GM19035 (cell line): ENCODE data around the gene BANP.
"Not testable (repeated sequence)": the region's sequence is repeated elsewhere in the genome, so short reads cannot be mapped to it uniquely, and the experiment has no call there.

Experiments
- ATAC-seq: cut with Tn5 transposase; IDR thresholded peaks from one replicate; pipeline ENCODE4 v1.9.1; 2021; ENCODE audit not compliant: unreplicated experiment

BANP gene

GRCh38 chr16:88098731-88099562 lies 147.7 kb downstream of the BANP start:
- not testable (repeated sequence) for ATAC-seq

DNA sequence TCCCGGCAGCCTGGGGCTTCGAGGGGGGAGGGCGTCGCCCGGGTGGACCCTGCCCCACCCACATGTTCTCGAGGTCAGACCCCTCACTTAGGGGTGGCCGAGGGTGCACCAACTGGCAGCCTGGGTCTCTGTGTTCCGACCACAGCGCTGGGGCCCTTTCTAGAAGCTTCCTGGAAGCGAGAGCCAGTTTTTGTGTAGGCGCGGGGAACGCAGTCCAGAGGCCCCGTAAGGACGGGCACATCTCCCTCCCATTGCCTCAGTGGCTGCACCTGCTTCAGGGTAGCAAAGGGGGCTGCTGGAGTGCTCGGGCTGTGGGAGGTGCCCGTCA lies 148.3 kb downstream of the BANP start:
- ATAC-seq: no peak

GRCh38 chr16:88099956-88100355 lies 148.7 kb downstream of the BANP start:
- ATAC-seq: not testable (repeated sequence)

- not testable (repeated sequence) for ATAC-seq
These were observed 149.8 kb downstream of the BANP start for GRCh38 chr16:88100801-88101622.

GRCh38 chr16:88101623-88102105 lies 150.4 kb downstream of the BANP start:
- ATAC-seq: not testable (repeated sequence)

- ATAC-seq: no peak
These were observed 151.4 kb downstream of the BANP start for GRCh38 chr16:88102597-88102996.

GRCh38 chr16:88103011-88103410 lies 151.8 kb downstream of the BANP start:
- ATAC-seq: no peak

GRCh38 chr16:88103581-88104188 lies 152.5 kb downstream of the BANP start:
- no peak for ATAC-seq

DNA sequence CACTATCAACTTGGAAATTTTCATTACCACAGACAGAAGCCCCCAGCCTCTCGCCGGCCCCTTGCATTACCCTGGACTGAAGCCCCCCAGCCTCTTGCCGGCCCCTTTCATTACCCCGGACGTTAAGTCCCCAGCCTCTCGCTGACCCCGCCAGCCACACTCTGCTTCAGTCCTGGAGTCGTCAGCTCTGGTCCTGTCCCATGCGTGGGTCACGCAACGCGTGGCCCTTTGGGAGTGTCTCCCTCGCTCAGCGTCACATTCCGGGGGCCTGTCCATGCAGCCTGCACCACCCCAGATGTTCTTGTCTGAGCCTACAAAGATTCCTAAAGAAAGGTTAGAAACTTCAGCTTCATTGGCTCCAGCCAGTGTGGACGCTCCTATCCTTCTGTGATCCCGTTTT lies 153.1 kb downstream of the BANP start:
- not testable (repeated sequence) for ATAC-seq

- not testable (repeated sequence) for ATAC-seq
These were observed 154.4 kb downstream of the BANP start for GRCh38 chr16:88105574-88106140.

GRCh38 chr16:88106566-88106965 lies 155.3 kb downstream of the BANP start:
- not testable (repeated sequence) for ATAC-seq

GRCh38 chr16:88108762-88109161 lies 157.5 kb downstream of the BANP start:
- ATAC-seq: no peak

- not testable (repeated sequence) for ATAC-seq
These were observed 158.7 kb downstream of the BANP start for GRCh38 chr16:88109726-88110621.

DNA sequence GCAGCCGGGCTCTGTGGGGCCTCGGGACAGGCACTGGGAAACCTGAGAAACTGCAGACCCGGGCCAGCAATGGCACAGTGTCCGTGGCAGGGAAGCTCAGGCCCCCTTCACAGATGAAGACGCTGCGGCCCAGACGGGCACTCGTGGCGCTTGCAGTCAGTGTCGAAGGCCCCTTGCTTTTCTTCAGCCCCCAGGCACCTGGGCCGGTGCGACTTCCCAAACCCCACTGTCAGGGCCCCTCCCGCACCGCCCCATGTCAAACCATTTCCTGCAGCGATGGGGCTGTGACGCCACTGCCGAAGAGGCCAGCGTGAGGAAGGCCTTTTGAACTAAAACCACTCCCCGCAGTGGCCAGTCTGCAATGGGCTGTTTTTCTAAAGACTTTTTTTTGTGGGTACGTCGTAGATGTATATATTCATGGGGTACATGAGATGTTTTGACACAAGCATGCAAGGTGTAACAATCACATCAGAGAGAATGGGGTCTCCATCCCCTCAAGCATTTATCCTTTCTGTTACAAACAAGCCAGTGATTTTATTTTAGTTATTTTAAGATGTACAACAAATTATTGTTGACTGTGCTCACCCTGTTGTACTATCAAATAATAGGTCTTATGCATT lies 159.8 kb downstream of the BANP start:
- not testable (repeated sequence) for ATAC-seq

DNA sequence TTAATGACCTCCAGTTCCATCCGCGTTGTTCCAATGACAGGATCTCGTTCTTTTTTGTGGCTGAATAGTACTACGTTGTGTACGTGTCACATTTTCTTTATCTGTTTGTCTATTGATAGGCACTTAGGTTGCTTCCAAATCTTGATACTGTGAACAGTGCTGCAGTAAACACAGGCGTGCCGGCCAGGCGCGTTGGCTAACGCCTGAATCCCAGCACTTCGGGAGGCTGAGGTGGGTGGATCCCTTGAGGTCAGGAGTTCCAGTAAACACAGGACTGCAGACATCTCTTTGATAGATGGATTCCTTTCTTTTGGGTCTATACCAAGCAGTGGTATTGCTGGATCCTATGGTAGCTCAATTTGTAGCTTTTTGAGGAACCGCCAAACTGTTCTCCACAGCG lies 160.7 kb downstream of the BANP start:
- ATAC-seq: not testable (repeated sequence)

GRCh38 chr16:88113545-88114045 lies 162.4 kb downstream of the BANP start:
- no peak for ATAC-seq

GRCh38 chr16:88114541-88115228 lies 163.5 kb downstream of the BANP start:
- ATAC-seq: not testable (repeated sequence)

GRCh38 chr16:88116121-88116520 lies 164.9 kb downstream of the BANP start:
- no peak for ATAC-seq

GRCh38 chr16:88117476-88117868 lies 166.2 kb downstream of the BANP start:
- ATAC-seq: no peak
